NCI-H187 (cell line): ENCODE measurements around the gene LY6G5B.
"Not testable (repeated sequence)": the region's sequence is repeated elsewhere in the genome, so short reads cannot be mapped to it uniquely, and the experiment has no call there.

Source experiments
- DNase-seq, 2 experiments: peaks; one replicate each; lab custom pipeline; 2025; lab: John Stamatoyannopoulos, UW

LY6G5B gene

DNA sequence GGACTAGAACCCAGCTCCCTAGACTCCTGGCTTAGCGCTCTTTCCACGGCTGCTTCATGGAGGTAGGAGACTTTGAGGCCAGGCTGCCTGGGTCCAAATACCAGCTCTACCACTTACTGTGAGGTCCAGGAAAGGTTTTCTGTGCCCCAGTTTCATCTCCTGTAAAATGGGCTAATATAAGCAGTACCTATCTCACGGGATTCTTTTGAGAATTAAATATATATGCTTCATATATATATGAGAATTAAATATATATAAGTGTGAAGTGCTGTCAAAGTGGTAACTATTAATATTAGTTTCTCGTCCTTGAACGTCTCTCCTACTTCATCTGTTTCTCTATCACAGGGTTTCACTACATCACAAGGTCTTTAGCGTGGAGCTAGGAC lies 21.3 kb downstream of the LY6G5B start:
- DNase-seq, result no peak

DNA sequence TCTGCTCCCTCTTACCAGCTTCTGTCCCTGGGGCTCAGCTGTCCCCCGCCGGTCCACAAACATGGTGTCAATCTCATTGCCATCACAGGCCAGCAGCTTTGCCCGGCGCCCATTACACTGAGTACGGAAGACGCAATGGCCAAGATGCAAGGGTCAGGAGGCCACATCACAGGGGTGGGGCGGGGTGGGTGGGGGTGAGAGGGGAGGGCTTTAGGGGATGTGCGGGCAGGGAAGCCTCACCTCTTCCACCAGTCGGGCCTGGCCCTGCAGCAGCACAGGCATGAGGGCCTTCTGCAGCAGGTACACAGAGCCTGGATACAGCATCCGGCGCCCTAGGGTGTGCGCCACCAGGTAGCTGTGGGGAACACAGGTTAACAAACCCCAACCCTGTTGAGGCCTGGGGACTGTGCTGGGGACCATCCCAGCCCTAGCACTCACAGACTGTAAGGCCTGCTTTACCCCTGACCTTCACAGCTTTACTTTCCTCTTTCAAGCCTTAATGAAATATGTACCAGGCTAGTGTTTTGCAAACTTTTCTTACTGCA lies 21.9 kb downstream of the LY6G5B start:
- DNase-seq, result no peak

DNA sequence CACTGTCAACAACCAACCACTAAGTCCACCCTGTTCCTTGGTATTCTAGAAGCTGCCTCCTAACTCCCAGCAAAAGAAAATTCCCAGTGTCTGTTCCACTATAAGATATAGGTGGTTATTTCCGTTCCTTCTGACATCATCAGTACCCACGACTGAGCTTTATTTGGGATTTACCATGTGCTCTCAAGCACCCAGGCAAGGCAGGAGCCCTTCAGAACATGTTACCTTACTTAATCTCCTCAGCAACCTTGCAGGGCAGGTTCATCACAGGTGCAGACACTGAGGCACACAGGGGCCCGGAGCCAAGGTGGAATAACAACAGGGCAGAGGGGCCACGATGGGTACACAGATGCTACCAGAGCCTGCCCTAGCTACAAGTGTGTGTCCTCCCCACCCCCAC lies 22.6 kb downstream of the LY6G5B start:
- DNase-seq, result no peak

DNA sequence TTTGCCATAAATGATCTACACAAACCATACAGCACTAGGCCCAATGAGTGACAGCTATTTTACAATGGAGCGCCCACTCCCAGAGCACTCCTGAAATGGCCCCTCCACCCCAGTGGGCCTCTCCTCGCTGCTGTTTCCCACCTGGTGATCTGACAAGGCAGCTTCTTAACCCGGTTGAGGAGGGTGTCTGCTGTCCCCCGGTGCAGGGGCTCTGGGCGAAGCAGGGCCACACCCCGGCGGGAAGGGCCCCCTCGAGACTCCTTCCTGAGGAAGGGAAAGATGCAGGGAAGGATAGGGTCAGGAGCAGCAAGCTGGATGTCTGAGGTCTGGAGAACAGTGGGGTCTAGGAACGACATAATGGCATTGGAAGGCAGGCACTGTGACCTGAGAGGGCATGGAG lies 23.1 kb downstream of the LY6G5B start:
- DNase-seq, result no peak

DNA sequence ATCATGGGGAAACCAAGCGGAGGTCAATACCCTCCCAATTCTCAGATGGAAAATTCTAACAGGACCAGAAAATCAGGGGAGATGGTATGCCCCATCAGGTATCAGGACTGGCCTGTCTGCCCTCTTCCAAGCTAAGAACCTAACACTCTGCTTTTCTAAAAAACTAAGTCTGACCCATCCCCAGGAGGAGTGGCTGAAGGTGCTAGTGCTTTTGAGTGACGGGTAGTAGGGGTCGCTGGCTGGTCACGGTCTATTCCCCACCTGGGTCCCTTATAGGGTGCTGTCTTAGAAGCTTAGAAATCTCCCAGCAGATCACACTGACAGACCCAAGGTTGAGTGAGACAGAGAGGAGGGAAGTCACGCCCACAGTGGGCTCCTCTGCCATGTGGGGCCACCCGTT lies 23.8 kb downstream of the LY6G5B start:
- no peak for DNase-seq

DNA sequence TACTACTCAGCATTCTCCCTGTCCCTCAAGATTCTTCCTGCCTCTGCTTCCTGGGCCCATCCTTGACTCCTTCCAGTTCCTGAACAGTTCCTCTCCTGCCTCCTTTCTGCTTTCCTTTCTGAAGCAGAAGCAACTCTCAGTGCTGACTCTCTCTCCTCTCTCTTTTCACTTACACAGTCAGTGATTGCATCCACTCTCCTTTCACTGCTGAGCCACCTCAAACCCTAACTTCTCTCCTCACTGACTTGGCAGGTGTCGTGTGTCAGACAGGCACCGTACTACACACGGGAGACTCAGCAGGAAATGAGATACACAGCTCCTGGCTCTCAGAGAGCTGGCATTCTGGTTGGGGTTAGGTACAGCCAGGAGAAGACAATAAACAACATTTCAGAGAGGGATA lies 27.8 kb downstream of the LY6G5B start:
- DNase-seq, result no peak

DNA sequence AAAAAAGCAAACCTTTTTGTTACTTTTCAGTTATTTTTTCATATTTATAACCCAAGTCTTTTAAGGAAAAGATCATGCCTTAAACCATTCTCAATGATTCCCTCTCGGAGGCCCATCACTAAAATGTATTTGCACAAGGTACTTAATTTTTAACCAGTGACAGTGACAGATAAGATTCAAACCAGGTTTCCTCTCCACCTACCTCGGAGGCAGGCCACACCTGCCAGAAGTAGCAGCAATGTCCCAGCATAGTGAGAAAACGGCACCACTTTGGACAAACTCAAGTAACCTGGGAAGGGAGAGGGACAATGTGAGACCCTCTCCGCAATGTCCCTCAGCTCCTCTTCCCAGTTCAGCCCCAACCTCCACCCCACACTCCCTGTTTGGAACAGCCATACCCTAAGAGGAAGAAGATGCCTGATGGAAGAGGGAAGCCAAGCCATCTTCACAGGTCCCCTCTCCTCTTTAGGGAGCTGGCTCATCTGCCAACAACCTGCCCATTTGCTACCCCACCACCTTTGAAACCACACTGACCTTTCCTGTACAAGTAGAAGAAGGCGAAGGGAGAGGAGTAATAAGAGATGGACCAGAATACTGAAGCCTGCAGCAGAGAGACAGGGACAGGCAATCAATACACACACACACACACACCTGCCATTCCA lies 31.1 kb downstream of the LY6G5B start:
- DNase-seq, result no peak

DNA sequence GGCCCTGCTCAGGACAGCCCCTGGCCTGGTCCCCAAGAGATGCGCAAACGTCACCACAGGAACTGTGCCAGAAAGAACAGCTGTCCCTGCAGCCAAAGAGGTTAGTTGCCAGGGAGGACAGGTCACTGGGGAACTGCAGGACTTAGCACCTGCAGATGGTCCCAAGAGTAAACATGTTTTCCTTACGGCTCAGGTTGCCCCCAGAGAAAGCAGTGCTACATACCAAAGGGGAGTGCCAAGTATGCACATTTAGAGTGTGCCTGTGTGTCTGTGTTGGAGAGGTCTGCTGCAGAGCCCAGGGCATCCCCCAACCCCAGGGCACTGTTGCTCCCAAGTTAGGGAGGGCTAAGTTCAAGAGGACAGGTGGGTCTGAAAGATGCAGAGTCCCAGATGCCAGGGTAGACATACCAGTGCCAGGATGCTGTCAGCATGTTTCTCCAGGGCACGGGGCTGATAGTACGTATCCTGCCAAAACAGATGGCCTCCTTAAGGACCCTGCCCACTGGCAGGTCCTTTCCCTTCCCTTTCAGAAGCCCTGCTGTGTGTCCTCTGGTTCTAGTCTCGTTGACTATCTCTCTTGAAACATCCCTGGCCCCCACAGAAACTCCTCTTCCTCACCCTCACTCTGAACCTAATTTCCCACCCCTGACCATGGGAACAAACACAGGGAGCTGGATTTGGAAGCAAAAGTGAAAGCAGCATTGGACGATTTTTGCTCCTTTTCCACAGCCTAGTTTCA lies 32.1 kb downstream of the LY6G5B start:
- no peak for DNase-seq

DNA sequence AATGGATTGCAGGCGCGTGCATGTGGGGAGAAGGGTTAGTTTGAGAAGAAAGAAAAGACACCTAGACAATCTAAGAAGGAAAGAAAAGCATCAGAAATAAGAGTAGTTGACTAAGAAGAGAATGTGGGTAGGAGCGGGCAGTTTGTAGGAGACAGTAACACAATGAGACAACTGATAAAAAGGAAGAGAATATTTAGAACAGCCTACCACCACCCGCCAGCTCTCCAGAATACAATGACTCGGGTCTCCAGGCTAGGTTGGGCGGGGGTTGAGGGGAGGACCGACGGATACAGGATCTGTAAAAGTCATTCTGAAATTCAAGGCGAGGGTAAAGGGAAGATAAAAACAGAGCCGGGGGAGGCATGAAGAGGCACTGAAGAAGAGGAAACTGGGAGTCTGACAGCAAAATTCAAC lies 32.6 kb downstream of the LY6G5B start:
- no peak for DNase-seq

DNA sequence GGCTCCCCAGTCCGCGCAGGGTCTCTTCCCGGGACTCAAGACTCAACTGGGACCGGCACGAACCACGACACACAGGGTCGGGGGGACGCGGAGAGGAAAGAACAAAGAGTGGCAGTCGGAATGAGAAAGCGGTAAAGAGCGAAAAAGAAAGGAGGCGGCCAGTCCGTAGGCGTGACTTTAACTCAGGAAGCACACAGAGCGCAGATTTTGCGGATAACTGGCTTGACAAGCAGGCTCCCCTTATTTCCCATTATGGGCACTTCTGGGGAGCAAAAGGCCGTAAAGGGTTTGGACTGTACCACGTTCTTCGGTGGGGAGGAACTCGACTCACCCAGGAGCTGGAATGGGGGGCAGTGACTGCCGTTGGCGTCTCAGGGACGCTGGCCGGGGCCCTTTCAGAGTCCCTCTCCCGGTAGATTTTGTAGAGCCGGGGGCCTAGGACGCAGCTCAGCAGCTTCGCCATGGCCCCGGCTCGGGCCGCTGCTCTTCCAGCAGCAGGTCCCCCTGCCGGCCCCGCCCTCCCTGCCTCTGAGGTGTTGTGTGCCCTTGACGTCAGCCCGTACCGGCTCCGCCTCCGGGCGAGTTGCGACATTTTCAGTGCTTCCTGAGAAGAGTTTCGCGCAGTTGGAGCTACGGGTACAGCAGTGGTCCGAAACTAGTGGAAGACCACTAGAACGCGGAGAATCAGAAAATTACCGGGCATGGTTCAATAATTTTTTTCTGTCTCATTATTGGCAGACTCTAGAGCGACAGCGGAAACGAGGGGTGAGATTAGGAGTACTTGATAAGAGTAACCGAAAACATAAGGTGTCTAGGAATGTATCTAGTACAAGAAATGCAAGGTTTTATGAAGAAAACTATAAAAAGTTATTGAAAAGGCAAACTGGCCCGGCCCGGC lies 33.3 kb downstream of the LY6G5B start, which contains the start of gene ABHD16A:
Gene ABHD16A (minus strand): TSS at position 506 of the 898 bp plus-strand sequence. CDS start 43 bp downstream, at position 463.
- peak; percentile 85 to 96 for DNase-seq

DNA sequence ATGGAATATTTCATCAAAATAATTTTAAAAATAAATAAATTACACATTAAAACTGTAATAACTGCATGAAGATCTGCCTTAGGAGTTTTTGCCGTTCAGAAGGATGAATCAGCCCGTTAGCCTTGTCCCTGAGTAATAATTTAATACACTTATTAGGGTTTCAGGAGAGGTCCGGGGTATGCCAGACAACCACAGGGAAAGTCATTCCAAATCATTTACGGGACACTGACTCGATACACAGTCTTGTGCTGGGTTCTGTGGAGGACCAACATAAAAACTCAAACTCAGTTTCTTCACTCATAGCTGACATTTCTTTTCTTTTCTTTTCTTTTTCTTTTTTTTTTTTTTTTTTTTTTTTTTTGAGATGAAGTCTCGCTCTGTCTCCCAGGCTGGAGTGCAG lies 36.2 kb downstream of the LY6G5B start:
- DNase-seq, result no peak

DNA sequence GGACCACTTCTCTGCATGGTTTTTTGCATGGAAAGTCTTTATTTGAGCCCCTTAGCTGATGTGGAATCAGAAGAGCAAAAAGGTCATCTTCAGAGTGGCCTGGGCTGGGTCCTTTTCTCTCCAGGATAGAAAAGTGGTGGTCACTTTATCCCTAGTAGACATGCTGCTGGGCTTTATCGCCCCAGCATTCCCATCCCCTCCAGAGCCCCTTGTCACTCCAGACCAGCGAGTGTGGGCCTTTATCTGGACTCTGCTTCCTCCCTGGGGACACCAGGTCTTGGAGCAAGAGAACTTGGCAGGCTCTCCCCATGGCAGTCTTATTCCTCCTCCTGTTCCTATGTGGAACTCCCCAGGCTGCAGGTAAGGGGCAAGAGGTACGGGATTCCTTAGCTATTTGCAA lies 36.8 kb downstream of the LY6G5B start, which contains the start of gene LY6G6F:
Gene LY6G6F (plus strand): TSS at position 268 of the 400 bp plus-strand sequence. CDS start 41 bp downstream, at position 309.
- no peak for DNase-seq

DNA sequence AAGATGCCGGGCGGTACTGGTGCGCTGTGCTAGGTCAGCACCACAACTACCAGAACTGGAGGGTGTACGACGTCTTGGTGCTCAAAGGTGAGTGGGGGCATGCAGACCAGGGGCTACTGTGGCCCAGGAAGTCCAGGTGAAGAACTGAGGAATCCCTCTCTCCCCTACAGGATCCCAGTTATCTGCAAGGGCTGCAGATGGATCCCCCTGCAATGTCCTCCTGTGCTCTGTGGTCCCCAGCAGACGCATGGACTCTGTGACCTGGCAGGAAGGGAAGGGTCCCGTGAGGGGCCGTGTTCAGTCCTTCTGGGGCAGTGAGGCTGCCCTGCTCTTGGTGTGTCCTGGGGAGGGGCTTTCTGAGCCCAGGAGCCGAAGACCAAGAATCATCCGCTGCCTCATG lies 37.9 kb downstream of the LY6G5B start:
- no peak for DNase-seq

DNA sequence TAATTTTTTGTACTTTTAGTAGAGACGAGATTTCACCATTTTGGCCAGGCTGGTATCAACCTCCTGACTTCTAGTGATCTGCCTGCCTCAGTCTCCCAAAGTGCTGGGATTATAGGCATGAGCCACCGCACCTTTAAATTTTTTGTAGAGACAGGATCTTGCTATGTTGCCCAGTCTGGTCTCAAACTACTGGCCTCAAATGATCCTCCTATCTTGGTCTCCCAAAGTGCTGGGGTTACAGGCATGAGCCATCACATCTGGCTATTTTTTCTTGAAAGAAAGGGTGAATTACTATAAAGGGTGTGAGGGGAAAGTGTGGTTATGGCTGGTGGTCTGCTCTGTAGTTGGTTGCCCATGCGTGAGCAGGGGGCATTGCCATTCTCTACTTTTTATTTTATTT lies 38.4 kb downstream of the LY6G5B start:
- no peak for DNase-seq

DNA sequence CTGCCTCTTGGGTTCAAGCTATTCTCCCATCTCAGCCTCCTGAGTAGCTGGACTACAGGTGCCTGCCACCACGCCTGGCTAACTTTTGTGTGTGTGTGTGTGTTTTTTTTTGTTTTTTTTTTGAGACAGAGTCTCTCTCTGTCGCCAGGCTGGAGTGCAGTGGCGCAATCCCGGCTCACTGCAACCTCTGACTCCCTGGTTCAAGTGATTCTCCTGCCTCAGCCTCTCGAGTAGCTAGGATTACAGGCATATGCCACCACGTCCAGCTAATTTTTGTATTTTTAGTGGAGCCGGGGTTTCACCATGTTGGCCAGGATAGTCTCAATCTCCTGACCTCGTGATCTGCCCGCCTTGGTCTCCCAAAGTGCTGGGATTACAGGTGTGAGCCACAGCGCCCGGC lies 39.4 kb downstream of the LY6G5B start:
- DNase-seq, result not testable (repeated sequence)

DNA sequence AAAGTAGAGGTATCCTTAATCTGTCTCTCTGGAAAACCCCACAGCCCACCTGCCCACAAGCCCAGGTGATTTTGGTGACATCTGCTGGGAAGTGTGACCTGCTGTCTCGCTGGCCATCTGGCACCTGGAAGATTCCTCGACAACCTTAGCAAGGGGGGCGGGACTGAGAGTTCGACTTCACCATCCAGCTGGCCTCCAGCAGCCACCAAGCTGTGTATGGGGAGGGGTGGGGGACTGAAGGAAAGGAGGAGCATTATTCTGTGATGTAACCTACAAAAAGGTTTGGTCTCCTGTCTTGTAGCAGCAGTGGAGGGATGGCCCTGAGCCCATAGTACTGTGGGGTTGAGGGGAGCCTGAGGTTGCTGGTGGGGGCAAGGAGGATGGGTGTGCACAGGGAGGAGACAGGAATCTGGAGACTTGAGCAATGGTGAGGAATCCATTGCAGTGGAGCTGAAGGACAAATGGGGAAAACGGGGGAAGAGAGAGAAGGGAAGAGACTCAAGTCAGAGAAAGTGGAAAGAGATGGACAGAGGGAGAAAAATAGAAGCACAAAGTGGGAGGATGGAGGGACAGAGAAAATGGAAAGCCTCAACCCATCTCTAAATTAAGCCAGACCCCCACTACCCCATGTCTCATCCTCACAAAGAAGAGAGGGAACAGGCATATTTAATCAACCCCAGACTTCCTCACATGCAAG lies 40.9 kb downstream of the LY6G5B start:
- no peak for DNase-seq

DNA sequence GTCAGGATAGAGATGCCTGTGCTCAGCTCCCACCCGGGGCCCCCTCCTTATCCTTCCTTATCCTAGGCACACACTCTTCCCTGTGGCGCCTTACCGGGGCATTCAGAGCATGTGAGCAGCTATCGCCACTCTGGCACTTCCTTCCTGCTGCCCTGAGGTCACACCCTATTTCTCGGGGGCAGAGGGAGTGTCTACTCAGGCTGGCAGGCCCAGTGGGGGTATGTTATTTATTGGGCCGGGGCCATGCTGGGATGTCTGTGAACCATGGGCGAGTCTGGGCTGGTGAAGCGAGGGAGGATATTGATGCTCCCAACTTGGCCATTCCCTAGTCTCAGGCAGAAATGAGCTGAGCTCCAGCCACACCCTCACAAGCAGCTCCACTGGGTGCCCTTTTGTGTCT lies 41.5 kb downstream of the LY6G5B start:
- no peak for DNase-seq

DNA sequence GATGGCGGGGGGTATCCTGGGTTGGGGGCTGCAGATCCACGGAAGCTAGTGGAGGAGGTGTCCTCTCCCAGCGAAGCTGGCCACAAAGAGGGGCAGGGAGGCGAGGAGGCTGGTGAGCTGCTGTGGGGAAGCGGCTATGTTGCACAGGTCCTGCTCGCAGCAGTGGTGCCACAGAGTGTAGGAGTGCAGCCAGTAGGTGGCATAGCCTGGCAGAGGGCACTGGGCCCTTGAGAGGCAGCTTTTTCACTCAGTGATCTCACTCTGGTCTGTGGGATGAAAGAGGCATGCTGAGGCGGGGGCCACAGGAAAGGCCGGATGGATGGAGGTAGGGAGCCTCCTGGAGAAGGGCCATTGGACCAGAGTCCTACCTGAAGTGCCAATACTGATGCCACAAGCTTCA lies 42.5 kb downstream of the LY6G5B start:
- no peak for DNase-seq

DNA sequence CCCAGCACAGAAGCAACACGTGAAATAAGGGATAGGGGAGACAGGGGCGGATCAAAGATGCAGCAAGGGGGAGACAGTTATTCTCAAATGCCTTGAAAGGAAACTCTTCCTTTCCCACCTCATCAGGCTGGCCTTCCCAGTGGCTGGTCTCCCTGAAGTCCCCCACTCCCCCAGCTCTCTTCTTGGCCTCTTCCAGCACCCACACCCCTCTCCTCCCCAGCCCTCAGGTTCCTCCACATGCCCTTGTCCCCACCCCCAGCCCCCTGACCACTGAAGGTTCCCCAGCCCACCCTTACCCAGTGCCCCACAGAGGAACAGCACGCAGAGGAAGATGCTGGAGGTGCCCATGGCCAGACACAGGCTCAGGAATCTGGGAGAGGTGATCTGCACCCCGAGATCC lies 43.7 kb downstream of the LY6G5B start:
- no peak for DNase-seq

DNA sequence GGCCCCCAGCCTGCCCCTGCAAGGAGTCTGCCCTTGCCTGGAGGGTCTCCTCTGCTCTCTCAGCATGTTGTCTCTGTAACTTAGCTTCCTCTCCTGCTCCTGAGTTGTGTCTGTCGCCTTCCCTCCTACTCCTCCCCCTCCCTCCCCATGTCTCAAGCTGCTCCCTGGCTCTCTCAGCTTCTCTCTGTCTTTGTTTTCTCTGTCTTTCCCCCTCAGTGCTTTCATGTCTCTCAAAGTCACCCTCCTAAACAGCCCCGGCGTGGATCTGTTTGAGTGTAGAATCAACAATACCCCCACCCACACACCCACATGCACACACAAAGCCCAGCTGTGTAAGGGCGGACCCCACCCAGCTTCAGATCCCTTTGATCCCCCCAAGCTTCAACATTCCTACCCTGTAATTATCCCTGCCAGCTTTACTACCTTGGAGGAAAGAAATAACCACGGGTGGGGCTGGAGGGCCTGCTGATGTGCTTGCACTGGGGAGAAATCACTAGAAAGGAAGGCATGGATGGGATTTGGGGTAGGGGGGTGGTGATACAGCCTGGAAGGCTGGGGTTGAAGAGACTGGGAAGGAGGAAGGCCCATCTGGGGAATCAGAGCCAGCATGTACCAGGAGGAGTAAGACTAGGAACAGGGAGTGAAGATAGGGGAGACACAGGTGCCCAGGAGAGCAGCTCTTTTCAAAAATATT lies 44.4 kb downstream of the LY6G5B start:
- no peak for DNase-seq
